ENCODE results near the gene PCGF1.

PCGF1 gene

GRCh38 chr2:74526649-74527230, 19.2 kb upstream of the PCGF1 start:
- peaks cover 31 to 33% of the 10 kb centered on the region in 2 experiments for H3K4me1 ChIP-seq (ENCODE audit: control insufficient read depth in 1 of 2, insufficient read depth in 1 of 2, low read depth in 1 of 2, low read length in 1 of 2)
- peak overlapping the region; percentile 26 for H3K27ac ChIP-seq
- peaks cover 25% of the 10 kb centered on the region for H3K36me3 ChIP-seq
- no peak overlapping the region for H3K4me3 ChIP-seq (ENCODE audit: low read depth in 1 of 2, low read length in 1 of 2)
- no peaks in the 10 kb centered on the region for H3K9me3 ChIP-seq
- peaks cover 17% of the 10 kb centered on the region for H3K27me3 ChIP-seq
- no peak for TF ChIP-seq CTCF (IDR thresholded peaks at IDR 0.05)

GRCh38 chr2:74525717-74526648, 18.5 kb upstream of the PCGF1 start, which contains the start of gene DQX1:
DQX1 (minus strand) TSS chr2:74526231; CDS start chr2:74525729, 502 bp downstream.
- H3K4me1 ChIP-seq (ENCODE audit: control insufficient read depth in 1 of 2, insufficient read depth in 1 of 2, low read depth in 1 of 2, low read length in 1 of 2): peaks cover 23 to 25% of the 10 kb centered on the region in 2 experiments
- no peak within 1 kb of the TSS for H3K4me3 ChIP-seq (ENCODE audit: low read depth in 1 of 2, low read length in 1 of 2)
- H3K36me3 ChIP-seq: peaks cover 25% of the 10 kb centered on the region
- H3K9me3 ChIP-seq: no peaks in the 10 kb centered on the region
- peak within 1 kb of the TSS; percentile 26 for H3K27ac ChIP-seq
- peaks cover 24% of the 10 kb centered on the region for H3K27me3 ChIP-seq
- no peak for TF ChIP-seq CTCF (IDR thresholded peaks at IDR 0.05)

- Histone ChIP-seq H3K9me3 (no peaks in the 10 kb centered on the region), H3K4me3 (ENCODE audit: low read depth in 1 of 2, low read length in 1 of 2) (no peak overlapping the region), H3K27ac (no peak overlapping the region), H3K4me1 (ENCODE audit: control insufficient read depth in 1 of 2, insufficient read depth in 1 of 2, low read depth in 1 of 2, low read length in 1 of 2) (peaks cover 15 to 17% of the 10 kb centered on the region in 2 experiments), H3K36me3 (peaks cover 25% of the 10 kb centered on the region), H3K27me3 (peaks cover 33% of the 10 kb centered on the region)
- TF ChIP-seq CTCF (IDR thresholded peaks at IDR 0.05): no peak
Measured at GRCh38 chr2:74524955-74525716, 17.6 kb upstream of the PCGF1 start.

GRCh38 chr2:74524005-74524404, 16.5 kb upstream of the PCGF1 start:
- H3K9me3 ChIP-seq: no peaks in the 10 kb centered on the region
- H3K36me3 ChIP-seq: peaks cover 25% of the 10 kb centered on the region
- H3K4me1 ChIP-seq (ENCODE audit: control insufficient read depth in 1 of 2, insufficient read depth in 1 of 2, low read depth in 1 of 2, low read length in 1 of 2): peaks cover 11 to 13% of the 10 kb centered on the region in 2 experiments

More at GRCh38 chr2:74524005-74524404, 16.5 kb upstream of the PCGF1 start:
- TF ChIP-seq CTCF (IDR thresholded peaks at IDR 0.05): no peak
- Histone ChIP-seq H3K4me3 (ENCODE audit: low read depth in 1 of 2, low read length in 1 of 2) (no peak overlapping the region), H3K27me3 (peaks cover 44% of the 10 kb centered on the region), H3K27ac (no peak overlapping the region)

Measured in neutrophil (primary cell).